ENCODE measurements around the gene RALGPS1. TPM values are rescaled to one million over a fixed set of nuclear protein-coding genes. Genes with fewer than 3 reads are reported as not detected.

The RALGPS1 gene
- polyA plus RNA-seq, 1 experiment: 1.7 TPM

DNA sequence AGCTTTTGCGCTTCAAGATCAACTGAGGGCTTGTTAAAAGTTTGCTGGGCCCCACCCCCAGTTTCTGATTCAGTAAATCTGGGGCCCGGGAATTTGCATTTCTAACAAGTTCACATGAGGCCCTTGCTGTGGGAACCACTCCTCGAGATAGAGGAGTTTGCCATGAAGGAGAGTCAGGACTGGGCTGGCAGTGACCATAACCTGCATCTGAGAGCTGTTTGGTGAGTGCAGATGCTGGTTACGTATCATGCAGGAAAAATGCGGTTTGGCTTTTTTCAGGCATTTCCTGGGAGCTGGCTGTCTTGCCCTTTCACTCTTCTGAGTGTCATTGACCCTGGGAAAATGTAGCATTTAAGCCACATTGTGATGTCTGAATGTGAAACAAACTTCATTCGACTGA lies 217.3 kb downstream of the RALGPS1 start:
- H3K36me3 ChIP-seq (ENCODE audit: control insufficient read depth, insufficient read depth, low read length): no peaks in the 10 kb centered on the region
- no peak for DNase-seq (ENCODE audit: low read depth)
- no peaks in the 10 kb centered on the region for H3K27me3 ChIP-seq (ENCODE audit: control insufficient read depth, insufficient read depth, low read length)
- ChIA-PET POLR2A (interaction anchor here (0.7 to 1.1 kb wide), 3 partner anchors 9 to 118 kb away, joined by 5 to 34 read pairs (median 6); partner anchors contain the start of gene ANGPTL2), CTCF (interaction anchor here (1.0 to 2.3 kb wide), 4 partner anchors 10 to 166 kb away, joined by 3 to 14 read pairs (median 5); partner anchors contain the start of gene ANGPTL2)
- TF ChIP-seq, protein P1, sequence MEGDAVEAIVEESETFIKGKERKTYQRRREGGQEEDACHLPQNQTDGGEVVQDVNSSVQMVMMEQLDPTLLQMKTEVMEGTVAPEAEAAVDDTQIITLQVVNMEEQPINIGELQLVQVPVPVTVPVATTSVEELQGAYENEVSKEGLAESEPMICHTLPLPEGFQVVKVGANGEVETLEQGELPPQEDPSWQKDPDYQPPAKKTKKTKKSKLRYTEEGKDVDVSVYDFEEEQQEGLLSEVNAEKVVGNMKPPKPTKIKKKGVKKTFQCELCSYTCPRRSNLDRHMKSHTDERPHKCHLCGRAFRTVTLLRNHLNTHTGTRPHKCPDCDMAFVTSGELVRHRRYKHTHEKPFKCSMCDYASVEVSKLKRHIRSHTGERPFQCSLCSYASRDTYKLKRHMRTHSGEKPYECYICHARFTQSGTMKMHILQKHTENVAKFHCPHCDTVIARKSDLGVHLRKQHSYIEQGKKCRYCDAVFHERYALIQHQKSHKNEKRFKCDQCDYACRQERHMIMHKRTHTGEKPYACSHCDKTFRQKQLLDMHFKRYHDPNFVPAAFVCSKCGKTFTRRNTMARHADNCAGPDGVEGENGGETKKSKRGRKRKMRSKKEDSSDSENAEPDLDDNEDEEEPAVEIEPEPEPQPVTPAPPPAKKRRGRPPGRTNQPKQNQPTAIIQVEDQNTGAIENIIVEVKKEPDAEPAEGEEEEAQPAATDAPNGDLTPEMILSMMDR (IDR thresholded peaks at IDR 0.05; ENCODE audit: insufficient read depth, low read depth, low read length): no peak
- no peak overlapping the region for H3K4me3 ChIP-seq (ENCODE audit: low read depth, low read length)

DNA sequence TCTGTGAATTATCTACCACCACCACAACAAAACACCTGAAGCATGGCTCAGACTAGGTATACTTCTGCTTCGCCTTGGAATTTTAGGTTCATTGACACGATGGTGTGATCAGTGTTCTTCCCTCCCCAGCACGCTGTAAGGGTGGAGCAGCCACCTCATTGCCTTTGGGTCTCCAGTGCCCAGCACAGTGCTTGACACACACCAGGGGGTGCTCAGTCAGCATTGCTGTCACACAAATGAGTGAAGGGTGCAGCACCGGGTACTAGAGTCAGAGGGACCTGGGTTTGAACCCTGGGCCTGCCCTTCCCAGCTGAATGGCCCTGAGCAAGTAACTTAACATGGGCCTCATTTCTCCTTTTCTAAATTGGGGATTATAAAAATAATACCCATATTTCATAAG lies 217.8 kb downstream of the RALGPS1 start:
- Histone ChIP-seq H3K27me3 (ENCODE audit: control insufficient read depth, insufficient read depth, low read length) (no peaks in the 10 kb centered on the region), H3K4me3 (ENCODE audit: low read depth, low read length) (no peak overlapping the region), H3K36me3 (ENCODE audit: control insufficient read depth, insufficient read depth, low read length) (no peaks in the 10 kb centered on the region)
- TF ChIP-seq, protein P1 (IDR thresholded peaks at IDR 0.05; ENCODE audit: insufficient read depth, low read depth, low read length): no peak
- ChIA-PET POLR2A (interaction anchor here (1.1 kb wide), 1 partner anchor 118 kb away, joined by 6 read pairs; no protein-coding TSS in a partner anchor), CTCF (interaction anchor here (2.3 kb wide), 1 partner anchor 10 kb away, joined by 14 read pairs; the partner anchor contains the start of gene ANGPTL2)
- no peak for DNase-seq (ENCODE audit: low read depth)

DNA sequence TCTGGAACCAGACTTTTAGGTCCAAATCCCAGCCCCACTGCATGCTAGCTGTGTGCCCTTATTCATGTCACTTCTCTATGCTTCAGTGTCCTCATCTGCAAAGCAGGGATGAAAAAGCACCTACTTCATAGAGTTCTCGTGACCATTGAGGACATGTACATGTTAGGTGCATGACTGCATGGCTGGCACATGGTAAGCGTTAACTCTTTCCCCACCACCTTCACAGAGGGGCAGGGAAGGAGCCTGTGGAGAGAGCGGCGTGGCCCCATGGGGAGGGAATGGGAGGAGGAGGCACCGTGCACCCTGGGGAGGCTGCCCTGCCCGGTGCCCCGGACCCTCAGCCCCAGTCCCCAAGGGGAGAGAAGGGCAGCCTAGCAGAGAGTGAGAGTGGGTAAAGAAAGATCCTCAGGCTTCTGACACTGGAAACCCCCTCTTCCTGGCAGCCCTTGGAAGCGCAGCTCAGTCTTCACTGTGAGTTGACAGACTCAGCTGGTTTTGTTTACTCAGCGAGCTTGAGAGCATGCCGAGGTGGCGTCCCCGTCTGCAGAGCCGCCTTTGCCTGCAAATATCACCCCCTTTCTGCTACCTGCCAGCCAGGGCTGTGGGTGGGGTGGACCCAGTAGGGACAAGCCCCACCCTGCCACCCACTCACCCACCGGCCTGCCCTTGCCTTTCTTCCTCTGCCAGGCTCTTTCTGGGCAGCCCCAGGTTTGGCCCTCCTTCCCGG lies 218.5 kb downstream of the RALGPS1 start:
- POLR2A ChIA-PET: no interaction called here
- CTCF ChIA-PET: interaction anchor here (0.7 to 1.4 kb wide), 4 partner anchors 10 to 168 kb away, joined by 3 to 6 read pairs (median 4); no protein-coding TSS in a partner anchor
- no peak for DNase-seq (ENCODE audit: low read depth)
- H3K27me3 ChIP-seq (ENCODE audit: control insufficient read depth, insufficient read depth, low read length): no peaks in the 10 kb centered on the region
- TF ChIP-seq, protein P1 (IDR thresholded peaks at IDR 0.05; ENCODE audit: insufficient read depth, low read depth, low read length): no peak
- no peaks in the 10 kb centered on the region for H3K36me3 ChIP-seq (ENCODE audit: control insufficient read depth, insufficient read depth, low read length)
- no peak overlapping the region for H3K4me3 ChIP-seq (ENCODE audit: low read depth, low read length)

DNA sequence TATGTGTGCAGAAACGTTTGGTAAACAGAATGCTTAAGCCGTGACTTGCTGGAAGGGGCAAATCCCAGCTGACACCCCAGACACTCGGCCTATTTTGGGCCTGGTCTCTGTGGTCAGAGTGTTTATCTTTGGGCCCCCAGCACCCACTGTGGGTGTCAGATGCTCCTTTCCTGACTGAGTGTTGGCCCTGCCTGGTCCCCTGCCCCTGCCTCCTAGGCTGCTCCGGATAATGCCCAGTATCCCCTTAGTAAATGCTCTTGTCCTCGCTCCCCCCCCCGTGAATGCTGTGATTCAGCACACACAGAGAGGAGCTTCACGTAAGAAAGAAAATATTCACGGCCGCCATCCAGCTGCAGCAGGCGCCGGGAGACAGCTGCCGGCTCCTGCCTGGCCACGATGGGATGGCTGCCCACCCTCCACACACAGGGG lies 219.2 kb downstream of the RALGPS1 start:
- TF ChIP-seq, protein P1 (IDR thresholded peaks at IDR 0.05; ENCODE audit: insufficient read depth, low read depth, low read length): no peak
- no peaks in the 10 kb centered on the region for H3K36me3 ChIP-seq (ENCODE audit: control insufficient read depth, insufficient read depth, low read length)
- ChIA-PET CTCF (interaction anchor here (0.7 to 1.4 kb wide), 4 partner anchors 10 to 169 kb away, joined by 3 to 6 read pairs (median 4); no protein-coding TSS in a partner anchor), POLR2A (interaction anchor here (0.6 kb wide), 2 partner anchors 11 to 126 kb away, joined by 3 read pairs; no protein-coding TSS in a partner anchor)
- H3K27me3 ChIP-seq (ENCODE audit: control insufficient read depth, insufficient read depth, low read length): no peaks in the 10 kb centered on the region
- H3K4me3 ChIP-seq (ENCODE audit: low read depth, low read length): no peak overlapping the region
- no peak for DNase-seq (ENCODE audit: low read depth)

DNA sequence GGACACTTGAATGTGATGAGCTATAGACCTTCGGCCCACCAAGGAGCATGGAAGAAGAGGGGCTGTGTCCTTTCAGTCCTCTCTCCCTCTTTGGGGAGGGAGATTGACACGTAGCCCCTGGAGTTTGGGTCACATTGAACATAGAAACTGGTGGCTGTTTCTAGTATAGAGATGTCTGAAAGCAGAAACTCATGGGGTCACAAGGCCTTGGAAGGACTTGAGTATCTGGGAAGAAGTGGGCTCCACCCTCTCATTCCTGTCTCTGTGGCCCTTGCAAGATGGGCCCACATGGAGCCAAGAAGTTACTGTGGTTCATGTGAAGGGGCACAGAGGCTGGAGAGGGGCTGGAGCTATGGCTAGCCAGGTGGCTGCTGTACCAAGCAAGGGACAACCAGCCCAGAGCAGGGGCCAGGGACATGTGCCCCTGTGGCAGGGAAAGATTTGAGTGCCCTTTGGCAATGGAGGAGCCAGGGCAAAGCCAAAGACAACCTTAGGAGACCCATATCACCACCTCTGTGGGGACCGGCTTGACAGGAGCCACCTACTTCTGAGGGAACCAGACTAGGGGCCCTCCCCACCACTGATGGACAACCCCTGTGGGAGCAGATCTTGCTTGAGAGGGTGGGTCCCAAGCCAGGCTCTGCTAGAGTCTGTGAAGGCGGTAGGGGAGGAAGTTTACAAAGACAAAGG lies 220.6 kb downstream of the RALGPS1 start:
- Histone ChIP-seq H3K36me3 (ENCODE audit: control insufficient read depth, insufficient read depth, low read length) (no peaks in the 10 kb centered on the region), H3K27me3 (ENCODE audit: control insufficient read depth, insufficient read depth, low read length) (no peaks in the 10 kb centered on the region), H3K4me3 (ENCODE audit: low read depth, low read length) (no peak overlapping the region)
- POLR2A ChIA-PET: no interaction called here
- no peak for DNase-seq (ENCODE audit: low read depth)
- TF ChIP-seq, protein P1 (IDR thresholded peaks at IDR 0.05; ENCODE audit: insufficient read depth, low read depth, low read length): no peak
- CTCF ChIA-PET: no interaction called here

All from BJ (cell line).